GM19193 (cell line): ENCODE measurements around the gene KIAA0753.

Source experiments
- POLR2A ChIP-seq: IDR thresholded peaks from 4 replicates; pipeline ENCODE4 v1.6.1; 2011; ENCODE audit not compliant: insufficient read depth, insufficient read length; ENCODE audit errors: extremely low read depth

The KIAA0753 gene

DNA sequence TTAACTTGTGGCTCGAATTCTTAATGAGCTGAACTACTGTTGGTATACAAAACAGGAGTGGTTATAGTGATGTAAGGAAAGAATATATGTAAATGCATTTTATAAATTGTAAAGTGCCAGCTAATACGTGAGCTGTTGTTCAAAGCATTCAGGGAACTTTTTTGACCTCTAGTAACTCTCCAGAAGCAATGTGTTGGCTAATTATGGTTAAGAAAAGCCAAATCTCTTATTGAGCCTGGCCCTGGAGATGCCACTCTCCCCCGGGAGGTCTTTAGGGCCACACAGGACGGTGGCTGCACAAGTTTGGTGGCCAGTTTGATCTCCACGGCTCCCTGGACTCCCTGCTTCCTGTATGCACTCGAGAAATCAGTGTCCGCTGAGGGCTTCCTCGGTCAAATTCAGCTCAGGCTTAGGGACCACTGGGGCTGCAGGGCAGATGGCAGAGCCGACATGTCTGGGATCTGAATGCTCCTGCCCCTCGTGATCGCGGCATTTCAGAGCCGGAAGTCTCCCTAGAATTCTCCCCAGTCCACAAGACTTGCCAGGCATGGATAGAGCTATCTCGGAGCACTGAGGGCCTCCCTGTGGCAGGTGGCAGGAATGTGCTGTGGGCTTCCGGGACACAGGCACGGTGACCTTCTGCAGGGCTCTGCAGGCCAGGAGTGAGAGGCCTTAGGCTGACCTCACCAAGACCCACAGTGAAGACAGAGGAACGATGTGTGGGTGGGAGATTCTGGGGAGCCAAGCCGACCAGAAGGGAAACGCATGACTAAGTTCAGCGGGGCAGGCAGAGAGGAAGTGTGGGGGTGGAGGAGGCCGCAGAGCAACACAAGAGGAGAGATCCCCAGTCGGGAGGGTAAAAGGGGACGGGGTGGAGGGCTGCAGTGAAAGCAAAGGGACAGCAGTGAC lies 65.6 kb downstream of the KIAA0753 start:
- TF ChIP-seq POLR2A, result no peak

DNA sequence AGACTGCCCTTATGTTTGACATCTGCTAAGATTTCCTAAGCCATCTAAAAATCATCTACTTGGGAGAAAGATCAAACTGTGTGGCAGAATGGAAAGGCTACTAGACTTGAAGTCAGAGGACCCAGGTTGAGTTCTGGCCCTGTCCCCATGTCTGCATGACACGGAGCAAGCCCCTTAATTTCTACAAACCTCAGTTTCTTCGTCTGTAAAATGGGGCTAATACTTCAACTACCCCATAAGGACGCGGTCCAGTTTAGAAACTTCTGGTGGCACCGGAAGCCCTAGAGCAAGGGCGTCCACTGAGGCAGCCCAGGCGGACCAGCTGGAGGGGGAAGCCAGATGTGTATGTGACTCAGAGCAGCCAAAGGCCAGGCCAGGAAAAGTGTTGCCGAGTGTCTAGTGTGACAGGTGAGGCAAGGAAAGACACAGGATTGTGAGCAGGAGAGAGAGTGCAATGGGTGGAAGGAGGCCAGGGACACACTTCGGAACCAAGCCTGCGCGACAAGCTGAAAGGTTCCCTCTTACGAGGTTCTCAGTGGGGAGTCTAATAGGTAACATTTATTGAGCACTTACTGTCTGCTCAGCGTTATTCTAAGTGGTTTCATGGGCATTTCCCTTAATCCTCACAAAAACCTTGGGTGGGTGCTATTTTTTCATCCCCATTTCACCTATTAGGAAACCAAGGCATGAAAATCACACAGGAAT lies 66.4 kb downstream of the KIAA0753 start:
- TF ChIP-seq POLR2A, result no peak

DNA sequence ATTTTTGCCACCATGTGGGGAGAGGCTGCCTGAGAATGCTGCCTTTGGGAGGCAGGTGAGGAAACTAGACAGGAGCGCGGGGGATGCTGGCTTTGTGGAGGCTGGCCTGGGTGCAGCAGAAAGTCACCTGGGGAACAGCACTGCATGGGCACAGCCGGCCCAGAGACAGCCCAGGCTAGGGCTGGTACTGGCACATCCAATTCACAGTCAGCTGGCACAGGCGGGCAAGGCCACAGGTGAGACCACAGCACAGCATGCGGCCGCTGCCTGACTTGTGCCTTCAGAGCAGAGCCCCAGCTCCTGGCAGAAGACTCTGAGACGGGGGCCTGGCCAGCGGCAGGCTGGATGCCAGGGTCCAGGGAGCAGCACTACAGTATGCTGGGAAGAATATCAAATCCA lies 67.5 kb downstream of the KIAA0753 start:
- no peak for TF ChIP-seq POLR2A

DNA sequence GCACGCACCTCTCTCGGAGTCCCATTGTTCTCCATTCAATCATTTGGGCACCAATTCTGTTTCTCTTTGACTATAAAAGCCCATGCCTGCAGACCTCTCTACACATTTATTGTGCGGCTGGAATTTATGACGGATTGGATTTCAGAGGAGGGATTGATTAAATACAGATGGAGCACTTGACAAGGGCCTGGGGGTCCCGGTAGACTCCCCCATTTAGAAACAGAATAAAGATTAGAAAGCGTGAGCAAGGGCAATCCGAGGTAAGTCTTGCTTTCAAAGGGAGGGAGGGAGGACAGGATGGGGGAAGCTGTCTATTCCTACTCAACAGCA lies 69.1 kb downstream of the KIAA0753 start:
- TF ChIP-seq POLR2A, result no peak

DNA sequence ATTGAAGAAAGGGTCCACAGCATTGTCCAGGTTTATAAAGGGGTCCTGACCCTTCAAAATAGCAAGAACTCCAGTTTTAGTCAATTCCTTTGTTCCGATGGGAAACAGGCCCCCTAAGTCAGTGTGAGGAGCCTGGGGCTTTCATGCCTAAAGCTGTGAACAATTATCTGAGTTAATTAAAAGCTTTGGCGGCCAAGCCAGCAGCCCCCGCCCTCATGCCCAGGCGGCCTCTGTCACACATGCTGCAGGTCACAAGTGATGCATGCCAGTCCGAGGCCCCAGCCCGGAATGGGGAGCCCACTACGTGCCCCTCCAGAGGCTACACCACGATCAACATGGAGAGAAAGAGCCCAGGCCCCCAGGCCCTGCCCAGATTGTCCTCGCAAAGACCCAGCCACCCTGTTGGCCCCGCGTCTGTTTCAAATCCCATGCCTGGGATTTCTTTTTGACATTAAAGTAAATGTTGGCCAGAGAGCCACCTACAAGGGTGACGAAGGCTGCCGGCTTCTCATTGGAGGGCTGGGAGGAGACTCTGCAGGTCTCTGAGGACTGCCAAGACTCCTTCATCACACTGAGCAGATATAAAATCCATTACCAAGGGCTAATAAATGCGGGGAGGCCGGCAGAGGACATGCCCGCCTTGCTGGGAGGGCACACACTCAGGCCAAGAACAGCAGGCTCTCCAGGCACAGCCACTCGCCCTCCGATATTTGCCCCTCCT lies 69.6 kb downstream of the KIAA0753 start:
- no peak for TF ChIP-seq POLR2A

DNA sequence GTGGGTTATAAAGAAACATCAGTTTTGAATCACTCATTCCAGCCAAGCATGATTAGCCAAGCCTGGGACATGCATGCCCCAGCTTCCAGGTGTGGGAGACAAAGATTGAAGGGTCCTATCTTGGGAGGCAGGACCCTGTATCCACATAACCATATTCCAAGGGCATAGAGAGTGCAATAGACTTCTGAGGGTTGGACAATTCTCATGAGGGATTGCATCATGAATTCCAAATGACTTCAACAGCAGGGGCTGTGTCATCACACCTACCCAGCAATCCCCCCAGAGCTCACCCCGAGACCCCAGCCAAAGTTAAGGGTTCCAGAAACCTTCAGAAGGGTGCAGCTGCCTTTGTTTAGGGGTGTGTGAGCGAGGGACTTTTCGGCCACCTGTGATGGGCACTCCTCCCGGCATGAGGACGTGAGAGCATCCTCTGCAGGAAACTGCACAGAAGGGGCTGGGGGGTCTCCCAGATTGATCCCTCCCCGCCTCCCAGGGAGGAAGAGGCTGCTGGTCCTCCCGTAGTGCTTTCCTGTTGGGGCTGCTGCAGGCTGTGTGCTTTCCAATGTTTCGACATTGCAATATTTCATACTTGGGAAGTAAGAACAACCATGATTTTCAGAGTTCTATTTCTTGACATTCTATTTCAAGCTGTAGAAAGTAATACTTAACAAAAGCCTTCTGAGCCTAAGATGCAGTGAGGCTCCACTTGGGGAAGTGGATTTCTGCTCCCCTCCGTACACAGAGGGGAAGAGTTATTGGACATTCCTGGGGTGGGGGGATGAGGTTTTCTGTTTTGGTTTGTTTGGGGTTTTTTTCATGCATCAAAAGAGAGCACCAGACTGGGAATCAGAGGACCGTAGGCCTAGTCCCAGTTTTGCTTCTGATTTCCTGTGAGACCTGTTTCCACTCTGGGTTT lies 70.9 kb downstream of the KIAA0753 start:
- TF ChIP-seq POLR2A, result no peak

DNA sequence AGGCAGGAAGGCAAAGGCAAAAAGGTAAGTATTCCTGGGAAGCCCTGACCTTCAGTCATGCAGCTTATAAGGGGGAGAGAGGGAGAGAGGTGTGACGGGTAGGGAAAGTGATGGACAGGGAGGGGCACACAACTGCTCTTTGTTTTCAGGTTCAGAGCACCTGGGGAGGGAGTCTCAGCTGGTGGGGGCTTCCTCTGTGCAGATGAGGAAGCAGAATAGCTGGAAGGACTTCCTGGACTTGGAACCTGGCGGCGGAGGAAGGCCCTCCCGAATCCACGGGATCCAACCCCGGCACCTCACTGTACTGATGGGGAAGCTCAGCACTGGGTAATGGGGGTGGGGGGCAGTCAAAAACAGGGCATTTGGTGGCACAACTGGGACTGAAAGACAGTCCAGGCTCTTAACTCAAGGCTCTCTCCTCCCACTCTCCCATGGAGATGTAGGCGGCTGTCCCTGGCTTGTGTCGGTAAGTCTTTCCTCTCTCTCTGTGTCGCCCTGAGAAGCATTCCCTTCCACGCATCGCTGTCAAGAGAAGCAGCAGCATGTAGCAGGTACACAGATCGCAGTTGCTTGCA lies 72.2 kb downstream of the KIAA0753 start:
- TF ChIP-seq POLR2A, result no peak

DNA sequence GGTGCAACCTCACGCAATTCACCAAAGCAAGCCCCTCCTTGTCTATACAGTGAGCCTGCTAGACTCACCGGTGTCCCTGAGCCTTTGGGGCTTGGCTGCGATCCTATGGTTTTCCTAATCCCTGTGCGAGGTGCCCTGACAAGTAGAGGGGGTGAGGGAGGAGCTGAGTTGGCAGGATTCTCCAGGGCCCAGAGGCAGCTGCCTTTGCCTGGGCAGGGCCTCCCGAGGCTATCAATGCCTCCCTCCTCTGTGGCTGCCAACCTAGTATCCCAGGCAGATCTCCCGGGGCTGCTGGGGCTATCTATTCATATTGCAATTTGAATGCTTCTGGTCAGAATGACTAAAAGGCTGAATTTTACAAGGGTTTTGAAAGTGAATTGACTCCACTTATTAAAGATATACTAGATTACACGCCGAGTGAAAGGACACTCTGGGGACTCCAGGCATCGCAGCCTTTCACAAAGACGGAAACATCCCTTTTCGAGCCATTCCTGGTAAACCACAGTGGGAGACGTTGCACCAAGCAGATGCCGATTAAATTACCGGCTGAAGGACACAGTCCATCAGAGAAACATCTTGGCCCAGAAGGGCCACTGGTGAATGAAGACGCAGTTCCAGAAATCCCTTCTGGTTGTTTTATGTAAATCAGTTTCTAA lies 72.9 kb downstream of the KIAA0753 start:
- TF ChIP-seq POLR2A, result no peak

DNA sequence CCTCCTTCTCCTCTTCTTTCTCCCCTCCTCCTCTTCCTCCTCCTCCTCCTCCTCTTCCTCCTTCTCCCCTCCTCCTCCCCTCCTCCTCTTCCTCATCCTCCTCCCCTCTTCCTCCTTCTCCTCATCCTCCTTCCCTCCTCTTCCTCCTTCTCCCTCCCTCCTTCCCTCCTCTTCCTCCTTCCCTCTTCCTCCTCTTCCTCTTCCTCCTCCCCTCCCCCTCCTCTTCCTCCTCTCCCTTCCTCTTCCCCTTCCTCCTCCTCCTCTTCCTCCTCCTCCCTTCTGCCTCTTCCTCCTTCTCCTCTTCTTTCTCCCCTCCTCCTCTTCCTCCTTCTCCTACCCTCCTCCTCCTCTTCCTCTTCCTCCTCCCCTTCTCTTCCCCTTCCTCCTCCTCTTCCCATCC lies 79.1 kb downstream of the KIAA0753 start:
- TF ChIP-seq POLR2A, result no peak

DNA sequence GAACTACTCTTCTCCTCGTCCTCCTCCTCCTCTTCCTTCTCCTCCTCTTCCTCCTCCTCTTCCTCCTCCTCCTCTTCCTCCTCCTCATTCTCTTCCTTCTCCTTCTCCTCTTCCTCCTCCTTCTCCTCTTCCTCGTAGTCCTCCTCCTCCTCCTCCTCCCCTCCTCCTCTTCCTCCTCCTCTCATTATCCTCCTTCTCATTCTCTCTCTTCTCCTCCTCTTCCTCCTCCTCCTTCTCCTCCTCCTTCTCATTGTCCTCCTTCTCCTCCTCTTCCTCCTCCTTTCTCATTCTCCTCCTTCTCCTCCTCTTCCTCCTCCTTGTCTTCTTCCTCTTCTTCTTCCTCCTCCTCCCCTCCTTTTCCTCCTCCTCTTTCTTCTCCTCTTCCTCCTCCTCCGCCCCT lies 80.0 kb downstream of the KIAA0753 start:
- no peak for TF ChIP-seq POLR2A

DNA sequence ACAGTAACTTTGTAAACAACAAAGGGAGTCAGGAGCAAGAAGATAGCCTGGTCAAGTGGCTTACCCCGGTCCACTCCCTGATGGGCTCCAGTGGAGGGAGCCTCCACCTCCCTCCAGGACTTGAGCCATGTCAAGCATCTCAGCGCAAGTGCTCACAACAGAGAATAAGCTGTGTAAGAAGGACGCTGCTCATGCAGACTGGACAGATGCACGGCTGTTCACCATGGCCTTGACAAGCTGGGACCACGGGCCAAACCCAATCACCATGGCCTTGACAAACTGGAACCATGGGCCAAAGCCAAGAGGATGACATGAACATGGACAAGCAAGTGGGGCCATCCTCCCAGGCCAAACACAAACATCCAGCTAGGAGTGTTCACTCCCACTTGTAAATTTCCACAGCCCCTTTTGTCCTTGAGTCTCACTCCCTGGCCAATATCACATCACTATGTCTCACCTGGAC lies 80.7 kb downstream of the KIAA0753 start:
- no peak for TF ChIP-seq POLR2A

DNA sequence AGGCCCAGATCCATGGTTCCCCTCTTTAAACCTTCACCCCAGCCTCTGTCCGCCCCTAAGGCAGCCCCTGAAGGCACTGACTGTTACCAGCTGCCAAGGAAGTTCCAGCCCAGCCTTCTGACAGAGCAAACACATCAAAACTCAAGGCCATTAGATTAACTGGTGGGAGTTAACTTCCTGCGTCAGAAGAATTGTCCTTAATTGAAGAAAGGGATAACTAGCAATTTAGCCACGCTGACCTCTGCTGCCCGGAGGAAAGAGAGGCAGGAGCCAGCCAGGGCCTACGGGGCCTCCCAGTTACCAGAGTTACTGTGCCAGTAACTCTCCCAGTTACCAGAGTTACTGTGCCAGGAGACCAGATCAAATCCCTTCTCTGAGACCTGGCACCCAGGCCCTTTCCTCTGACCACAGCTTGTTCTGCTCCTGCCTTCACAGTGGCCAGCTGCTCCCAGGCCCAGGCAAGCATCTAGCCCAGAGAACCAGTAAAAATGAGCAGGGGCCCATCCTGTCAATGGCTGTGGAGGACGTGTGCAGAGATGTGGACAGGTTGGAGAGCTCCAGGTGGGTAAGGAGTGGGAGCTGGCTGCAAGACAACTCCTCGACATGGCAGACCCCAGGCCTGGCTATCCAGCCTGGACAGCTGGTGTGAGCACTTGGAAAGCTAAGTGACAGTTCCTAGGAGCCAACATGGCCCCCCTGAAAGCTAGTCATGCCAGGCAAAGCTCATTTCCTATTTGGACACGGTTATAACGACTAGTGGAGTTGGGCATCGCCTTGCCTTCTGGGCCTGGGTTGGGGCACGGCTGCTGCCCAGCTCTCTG lies 81.4 kb downstream of the KIAA0753 start:
- no peak for TF ChIP-seq POLR2A

DNA sequence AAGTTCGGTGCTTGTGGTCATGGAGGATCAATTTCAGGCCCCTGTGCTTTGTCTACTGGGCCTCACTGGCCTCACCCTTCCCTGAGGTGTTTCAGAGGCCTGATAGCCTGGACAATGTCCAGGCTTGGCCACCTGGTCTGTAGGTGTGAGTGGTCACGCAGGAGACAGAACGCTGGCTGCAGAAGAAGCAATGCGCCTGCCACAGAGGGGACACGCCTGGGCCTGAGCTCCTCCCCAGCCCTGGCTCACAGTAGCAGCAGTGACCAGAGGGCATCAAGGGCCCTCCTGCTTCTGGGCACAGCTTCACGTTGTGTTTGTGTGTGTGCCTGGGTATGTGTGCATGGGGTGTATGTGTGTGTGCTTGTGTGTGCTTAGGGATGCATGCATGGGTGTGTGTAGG lies 82.2 kb downstream of the KIAA0753 start:
- TF ChIP-seq POLR2A, result no peak
